Endodermal cell (in vitro differentiated cells): ENCODE results near the gene NFATC2. TPM values are rescaled to one million over a fixed set of nuclear protein-coding genes. Genes with fewer than 3 reads are reported as not detected.
"Not testable (repeated sequence)": the region's sequence is repeated elsewhere in the genome, so short reads cannot be mapped to it uniquely, and the experiment has no call there.

ENCODE experiments used
- DNase-seq: peaks from one replicate; pipeline ENCODE4 v3.0.0-alpha.2; 2017
- H3K27ac ChIP-seq: 2 replicates; pipeline ENCODE4 v1.5.1; 2013; ENCODE audit warnings: mild to moderate bottlenecking, low read depth, low read length, moderate library complexity
- H3K27me3 ChIP-seq: 2 replicates; pipeline ENCODE4 v1.6.1; 2013; ENCODE audit warnings: mild to moderate bottlenecking, low read length, moderate library complexity; ENCODE audit not compliant: insufficient read depth, control insufficient read depth, poor library complexity, severe bottlenecking
- H3K36me3 ChIP-seq: 2 replicates; pipeline ENCODE4 v1.7.0; 2013; ENCODE audit warnings: mild to moderate bottlenecking, low read length, moderate library complexity; ENCODE audit not compliant: control insufficient read depth, insufficient read depth
- H3K4me1 ChIP-seq: one replicate; pipeline ENCODE4 v1.7.0; 2013; ENCODE audit warnings: low read length; ENCODE audit not compliant: control insufficient read depth, insufficient read depth
- H3K4me3 ChIP-seq: 2 replicates; pipeline ENCODE4 v1.5.1; 2013; ENCODE audit warnings: mild to moderate bottlenecking, low read length, moderate library complexity
- H3K9ac ChIP-seq: 2 replicates; pipeline ENCODE4 v1.6.1; 2013; ENCODE audit warnings: mild to moderate bottlenecking, low read length, moderate library complexity; ENCODE audit not compliant: poor library complexity, severe bottlenecking; ENCODE audit errors: extremely low read depth
- H3K9me3 ChIP-seq: 2 replicates; pipeline ENCODE4 v1.6.1; 2013; ENCODE audit warnings: mild to moderate bottlenecking, low read length, moderate library complexity; ENCODE audit not compliant: control insufficient read depth
- H3K27ac Mint-ChIP-seq: 2 replicates; pipeline ENCODE4 v1.8.0; 2020; ENCODE audit warnings: mixed read lengths
- H3K27me3 Mint-ChIP-seq: 2 replicates; pipeline ENCODE4 v1.8.0; 2021; ENCODE audit warnings: mild to moderate bottlenecking, mixed read lengths; ENCODE audit not compliant: insufficient read depth
- H3K36me3 Mint-ChIP-seq: 2 replicates; pipeline ENCODE4 v1.8.0; 2020; ENCODE audit warnings: low read depth, mixed read lengths
- H3K4me1 Mint-ChIP-seq: 2 replicates; pipeline ENCODE4 v1.8.0; 2020; ENCODE audit warnings: mixed read lengths
- H3K4me3 Mint-ChIP-seq: 2 replicates; pipeline ENCODE4 v1.8.0; 2020; ENCODE audit warnings: mild to moderate bottlenecking, moderate library complexity, mixed read lengths
- H3K9me3 Mint-ChIP-seq: 2 replicates; pipeline ENCODE4 v1.8.0; 2020; ENCODE audit warnings: mild to moderate bottlenecking, mixed read lengths
- CTCF ChIP-seq: fragments of 200-600 bp; sonication (generic); conservative IDR thresholded peaks from 2 replicates; pipeline ENCODE4 v1.5.0; 2021; ENCODE audit warnings: antibody characterized with exemption, mild to moderate bottlenecking
- WGBS, 2 experiments: methylation state at CpG; one replicate each; pipeline versions ENCODE4 v1.1.5 to v1.1.7; 2013; ENCODE audit warnings: missing lambda C conversion rate in 2 of 2, mixed read lengths in 1 of 2; ENCODE audit not compliant: insufficient coverage in 1 of 2, insufficient read length in 1 of 2; 5-methylcytosine and 5-hydroxymethylcytosine counted together
- total RNA-seq, 2 donors: library from RNA; stranded (reverse); fragmentation: NEBNext Ultra II Directional in 1 of 2; extraction: Animal tissue kit (Norgen Biotek cat#: 25700) in 1 of 2; gene quantifications; 2 replicates in 1 of 2; 3 replicates in 1 of 2; pipeline ENCODE4 v1.2.1, GENCODE V29; 2021

The NFATC2 gene
- total RNA-seq, 2 donors from 2014 or later = 1.5 to 2.1 TPM

GRCh38 chr20:51347831-51348230, 194.7 kb downstream of the NFATC2 start:
- Mint-ChIP-seq H3K27ac (no peak overlapping the region), H3K4me3 (no peak overlapping the region), H3K27me3 (peaks cover 13% of the 10 kb centered on the region), H3K9me3 (peaks cover 2% of the 10 kb centered on the region), H3K36me3 (no peaks in the 10 kb centered on the region), H3K4me1 (no peaks in the 10 kb centered on the region)
- Histone ChIP-seq H3K9ac (no peak overlapping the region), H3K4me1 (no peaks in the 10 kb centered on the region), H3K9me3 (no peaks in the 10 kb centered on the region), H3K36me3 (no peaks in the 10 kb centered on the region), H3K4me3 (no peak overlapping the region), H3K27me3 (peaks cover 13% of the 10 kb centered on the region), H3K27ac (no peak overlapping the region)
- TF ChIP-seq CTCF = no peak
- no peak for DNase-seq
- 81% methylated on average over 1 of the region's 1 CpG; no CpG with 5 or more reads in 1 of the 2 experiments for WGBS, 2 experiments

GRCh38 chr20:51346686-51347485, 195.6 kb downstream of the NFATC2 start:
- Histone ChIP-seq H3K27ac (no peak overlapping the region), H3K9me3 (no peaks in the 10 kb centered on the region), H3K36me3 (no peaks in the 10 kb centered on the region), H3K9ac (no peak overlapping the region), H3K4me1 (no peaks in the 10 kb centered on the region), H3K27me3 (peaks cover 13% of the 10 kb centered on the region), H3K4me3 (no peak overlapping the region)
- no peak for DNase-seq
- Mint-ChIP-seq H3K27me3 (peaks cover 12% of the 10 kb centered on the region), H3K4me1 (no peaks in the 10 kb centered on the region), H3K27ac (no peak overlapping the region), H3K4me3 (no peak overlapping the region), H3K36me3 (no peaks in the 10 kb centered on the region), H3K9me3 (peaks cover 2% of the 10 kb centered on the region)
- no peak for TF ChIP-seq CTCF
- 91 to 97% methylated on average over 7 to 8 of the region's 8 CpGs for WGBS, 2 experiments

- Histone ChIP-seq H3K9me3 (no peaks in the 10 kb centered on the region), H3K27me3 (peaks cover 13% of the 10 kb centered on the region), H3K36me3 (no peaks in the 10 kb centered on the region), H3K4me1 (no peaks in the 10 kb centered on the region), H3K4me3 (no peak overlapping the region), H3K27ac (no peak overlapping the region), H3K9ac (no peak overlapping the region)
- Mint-ChIP-seq H3K36me3 (no peaks in the 10 kb centered on the region), H3K27me3 (peaks cover 12% of the 10 kb centered on the region), H3K4me1 (no peaks in the 10 kb centered on the region), H3K9me3 (peaks cover 2% of the 10 kb centered on the region), H3K4me3 (no peak overlapping the region), H3K27ac (no peak overlapping the region)
- DNase-seq = no peak
- 80 to 90% methylated on average over 4 to 8 of the region's 8 CpGs for WGBS, 2 experiments
- TF ChIP-seq CTCF = no peak
Measured at GRCh38 chr20:51345601-51346101, 196.9 kb downstream of the NFATC2 start.

GRCh38 chr20:51343802-51344201, 198.7 kb downstream of the NFATC2 start:
- H3K36me3 Mint-ChIP-seq, H3K27ac ChIP-seq, H3K9ac ChIP-seq, DNase-seq, H3K4me1 ChIP-seq, H3K36me3 ChIP-seq, H3K4me3 Mint-ChIP-seq, H3K9me3 Mint-ChIP-seq, H3K4me3 ChIP-seq, H3K9me3 ChIP-seq, H3K27ac Mint-ChIP-seq, H3K4me1 Mint-ChIP-seq: not testable (repeated sequence)
- 66 to 88% methylated on average over 3 of the region's 3 CpGs for WGBS, 2 experiments
- H3K27me3 Mint-ChIP-seq = peaks cover 12% of the 10 kb centered on the region
- H3K27me3 ChIP-seq = peaks cover 13% of the 10 kb centered on the region
